H1 (cell line): ENCODE data around the gene TBC1D22B. TPM values are rescaled to one million over a fixed set of nuclear protein-coding genes. Genes with fewer than 3 reads are reported as not detected.

Experiments used
- CTCF ChIA-PET: fragments of 300-600 bp; sonication (Branson Sonifier 250); formaldehyde crosslinking; loops from one replicate; lab custom pipeline; 2021; ENCODE audit not compliant: partially characterized antibody; lab: Charles Lee
- POLR2A ChIA-PET: fragments of 300-600 bp; sonication (Branson Sonifier 250); formaldehyde crosslinking; loops from one replicate; lab custom pipeline; 2021; ENCODE audit warnings: inconsistent platforms; ENCODE audit not compliant: partially characterized antibody; lab: Charles Lee
- DNase-seq, 2 experiments: peaks; one replicate each; pipeline versions ENCODE4 v3.0.0 to v3.0.0-alpha.2; 2010 to 2022; ENCODE audit warnings: low spot score in 2 of 2, low read depth in 1 of 2, mixed read lengths in 1 of 2
- FAIRE-seq: peaks from 2 replicates; lab custom pipeline; 2011; peaks lifted over from hg19 to GRCh38; lab: Jason Lieb, UNC
- H2AFZ ChIP-seq: 2 replicates; pipeline ENCODE4 v1.8.1; 2012; ENCODE audit warnings: low read length, inconsistent platforms
- H2AK5ac ChIP-seq: 2 replicates; pipeline ENCODE4 v1.6.1; 2013; ENCODE audit warnings: low read depth, low read length
- H2BK120ac ChIP-seq: replicated peaks from 2 replicates; pipeline ENCODE3; 2013; ENCODE audit warnings: low read depth, low read length, inconsistent platforms
- H2BK12ac ChIP-seq: 2 replicates; pipeline ENCODE4 v1.6.1; 2013; ENCODE audit warnings: low read depth, low read length
- H2BK15ac ChIP-seq: 2 replicates; pipeline ENCODE4 v1.6.1; 2013; ENCODE audit warnings: low read length
- H2BK20ac ChIP-seq: 2 replicates; pipeline ENCODE4 v1.6.1; 2013; ENCODE audit warnings: low read length
- H2BK5ac ChIP-seq: 2 replicates; pipeline ENCODE4 v1.6.1; 2013; ENCODE audit warnings: low read depth, low read length
- H3K14ac ChIP-seq: 2 replicates; pipeline ENCODE4 v1.6.1; 2013; ENCODE audit warnings: inconsistent platforms; ENCODE audit not compliant: insufficient read length
- H3K18ac ChIP-seq: 2 replicates; pipeline ENCODE4 v1.6.1; 2013; ENCODE audit warnings: low read length; ENCODE audit errors: extremely low read depth
- H3K23ac ChIP-seq: 2 replicates; pipeline ENCODE4 v1.6.1; 2013; ENCODE audit warnings: inconsistent platforms; ENCODE audit not compliant: insufficient read length
- H3K23me2 ChIP-seq: 2 replicates; pipeline ENCODE4 v1.6.1; 2013; ENCODE audit warnings: low read depth, low read length
- H3K27ac ChIP-seq: 2 replicates; pipeline ENCODE4 v1.6.1; 2011; ENCODE audit warnings: low read depth, low read length, inconsistent platforms
- H3K27me3 ChIP-seq, 4 experiments: replicated peaks in 1 of 4; 1 replicate in 1 of 4; 2 replicates in 3 of 4; pipeline versions ENCODE4 v1.6.1 to v1.8.1; 2011 to 2013; ENCODE audit warnings: low read length in 3 of 4, mild to moderate bottlenecking in 3 of 4, inconsistent platforms in 2 of 4, mixed read lengths in 2 of 4, moderate library complexity in 1 of 4; ENCODE audit not compliant: control insufficient read depth in 3 of 4, insufficient read depth in 3 of 4; ENCODE audit errors: extremely low read depth in 1 of 4
- H3K36me3 ChIP-seq, 4 experiments: 2 replicates each; pipeline versions ENCODE4 v1.6.1 to v1.8.1; 2011 to 2013; ENCODE audit warnings: mild to moderate bottlenecking in 4 of 4, low read length in 3 of 4, moderate library complexity in 2 of 4, control low read depth in 1 of 4, inconsistent platforms in 1 of 4; ENCODE audit not compliant: insufficient read depth in 4 of 4, control insufficient read depth in 2 of 4
- H3K4ac ChIP-seq: replicated peaks from 2 replicates; pipeline ENCODE3; 2013; ENCODE audit warnings: low read length, low read depth, mixed read lengths, inconsistent platforms; ENCODE audit not compliant: insufficient read length
- H3K4me1 ChIP-seq, 4 experiments: replicated peaks in 1 of 4; 1 replicate in 1 of 4; 2 replicates in 3 of 4; pipeline versions ENCODE4 v1.6.1 to v1.8.1; 2011 to 2013; ENCODE audit warnings: low read length in 3 of 4, inconsistent platforms in 2 of 4, mixed read lengths in 1 of 4; ENCODE audit not compliant: insufficient read depth in 4 of 4, control insufficient read depth in 3 of 4
- H3K4me2 ChIP-seq, 2 experiments: 2 replicates each; pipeline versions ENCODE4 v1.6.1 to v1.8.1; 2011 to 2013; ENCODE audit warnings: low read depth in 2 of 2, low read length in 2 of 2, control low read depth in 1 of 2, inconsistent platforms in 1 of 2, mild to moderate bottlenecking in 1 of 2; ENCODE audit not compliant: insufficient read depth in 1 of 2
- H3K4me3 ChIP-seq, 4 experiments: fragments of 200-600, 300-600 bp in 1 of 4; sonication (generic), shearing (Covaris generic), sonication (Bioruptor Twin) in 1 of 4; 2 replicates each; pipeline versions ENCODE4 v1.5.1 to v1.8.1; 2011 to 2016; ENCODE audit warnings: low read length in 4 of 4, low read depth in 3 of 4, control low read depth in 2 of 4, inconsistent platforms in 2 of 4, mild to moderate bottlenecking in 2 of 4, mixed read lengths in 1 of 4, moderate library complexity in 1 of 4; ENCODE audit not compliant: insufficient read depth in 2 of 4; ENCODE audit errors: extremely low read depth in 1 of 4
- H3K56ac ChIP-seq: replicated peaks from 2 replicates; pipeline ENCODE3; 2013; ENCODE audit warnings: low read depth, mild to moderate bottlenecking, mixed read lengths, low read length, inconsistent platforms; ENCODE audit not compliant: insufficient read length
- H3K79me1 ChIP-seq: 2 replicates; pipeline ENCODE4 v1.6.1; 2013; ENCODE audit warnings: low read depth, low read length, control low read depth
- H3K79me2 ChIP-seq, 2 experiments: 2 replicates each; pipeline versions ENCODE4 v1.6.1 to v1.8.1; 2012 to 2013; ENCODE audit warnings: low read length in 2 of 2, mild to moderate bottlenecking in 2 of 2, inconsistent platforms in 1 of 2; ENCODE audit not compliant: insufficient read depth in 2 of 2, control insufficient read depth in 1 of 2
- H3K9ac ChIP-seq, 4 experiments: replicated peaks in 1 of 4; 1 replicate in 1 of 4; 2 replicates in 3 of 4; pipeline versions ENCODE4 v1.6.1 to v1.8.1; 2011 to 2013; ENCODE audit warnings: low read depth in 3 of 4, low read length in 3 of 4, control low read depth in 2 of 4, mild to moderate bottlenecking in 2 of 4, moderate library complexity in 2 of 4, inconsistent platforms in 1 of 4; ENCODE audit errors: extremely low read depth in 1 of 4
- H3K9me3 ChIP-seq, 2 experiments: 2 replicates each; pipeline versions ENCODE4 v1.6.1 to v1.8.1; 2012 to 2013; ENCODE audit warnings: mild to moderate bottlenecking in 2 of 2, moderate library complexity in 2 of 2, control low read depth in 1 of 2, inconsistent platforms in 1 of 2, low read depth in 1 of 2, low read length in 1 of 2, mixed read lengths in 1 of 2; ENCODE audit not compliant: insufficient read depth in 2 of 2
- H4K20me1 ChIP-seq, 2 experiments: replicated peaks in 1 of 2; 2 replicates each; pipeline versions ENCODE3 to v1.8.1; 2011 to 2013; ENCODE audit warnings: inconsistent platforms in 2 of 2, low read length in 2 of 2, mild to moderate bottlenecking in 1 of 2; ENCODE audit not compliant: insufficient read depth in 2 of 2, control insufficient read depth in 1 of 2
- H4K5ac ChIP-seq: 2 replicates; pipeline ENCODE4 v1.6.1; 2013; ENCODE audit warnings: low read length, low read depth, mixed read lengths, inconsistent platforms; ENCODE audit not compliant: insufficient read length
- H4K8ac ChIP-seq: 2 replicates; pipeline ENCODE4 v1.8.0; 2013; ENCODE audit warnings: mild to moderate bottlenecking, moderate library complexity, low read length, inconsistent platforms; ENCODE audit not compliant: insufficient read depth; ENCODE audit errors: extremely low read depth
- H4K91ac ChIP-seq: replicated peaks from 2 replicates; pipeline ENCODE3; 2013; ENCODE audit warnings: low read length, mixed read lengths, inconsistent platforms; ENCODE audit not compliant: insufficient read length
- EP300 ChIP-seq, 2 experiments: IDR thresholded peaks; 1 replicate in 1 of 2; 2 replicates in 1 of 2; pipeline ENCODE4 v1.6.1; 2011 to 2012; ENCODE audit warnings: low read depth in 2 of 2, low read length in 2 of 2, mild to moderate bottlenecking in 2 of 2, borderline replicate concordance in 1 of 2, inconsistent platforms in 1 of 2, moderate library complexity in 1 of 2
- EZH2 ChIP-seq: fragments of 200-600 bp; sonication (generic); IDR thresholded peaks from 2 replicates; pipeline ENCODE4 v1.7.1; 2012; ENCODE audit warnings: low read depth, mild to moderate bottlenecking, moderate library complexity, low read length, inconsistent platforms; ENCODE audit not compliant: severe bottlenecking
- JUND ChIP-seq: IDR thresholded peaks from 2 replicates; pipeline ENCODE4 v1.6.1; 2011; ENCODE audit warnings: mild to moderate bottlenecking, improper control_type of control experiment, low read length
- SP2 ChIP-seq: IDR thresholded peaks from 2 replicates; pipeline ENCODE4 v1.6.1; 2012; ENCODE audit warnings: mild to moderate bottlenecking, low read length, inconsistent platforms
- TAF1 ChIP-seq: IDR thresholded peaks from 2 replicates; pipeline ENCODE4 v1.6.1; 2011; ENCODE audit warnings: mild to moderate bottlenecking, low read depth, low read length
- WGBS, 2 experiments: shearing (Covaris generic) in 1 of 2; methylation state at CpG; one replicate each; pipeline versions ENCODE4 v1.1.6 to v1.1.7; 2013 to 2015; ENCODE audit warnings: low lambda C conversion rate in 2 of 2, mixed read lengths in 2 of 2, inconsistent platforms in 1 of 2, low coverage in 1 of 2, missing lambda C conversion rate in 1 of 2; ENCODE audit not compliant: insufficient replicate concordance in 2 of 2, insufficient coverage in 1 of 2, insufficient read length in 1 of 2; ENCODE audit errors: extremely low coverage in 1 of 2, missing lambda C conversion rate in 1 of 2; 5-methylcytosine and 5-hydroxymethylcytosine counted together
- polyA plus RNA-seq, 7 experiments: library from polyadenylated mRNA; depleted of rRNA in 3 of 7; stranded (reverse) in 5 of 7; unstranded in 2 of 7; fragments of >200 nt in 5 of 7; fragments of 200-250 nt in 2 of 7; gene quantifications; 1 replicate in 5 of 7; 2 replicates in 1 of 7; 4 replicates in 1 of 7; pipeline versions ENCODE4 v1.2.1 to v1.2.3, GENCODE V29; 2011 to 2013; ENCODE audit warnings: missing spikeins in 2 of 7, mixed read lengths in 2 of 7
- total RNA-seq: library from RNA; stranded (reverse); fragmentation: NEBNext Ultra II Directional; extraction: Animal tissue kit (Norgen Biotek cat#: 25700); gene quantifications from 2 replicates; pipeline ENCODE4 v1.2.1, GENCODE V29; 2021
- TF ChIP-seq, protein P1 (sequence below): IDR thresholded peaks from 2 replicates; pipeline ENCODE4 v1.6.1; 2011; ENCODE audit warnings: low read length, improper control_type of control experiment

TBC1D22B gene
- total and polyA plus RNA-seq, 2 of the 8 experiments (the other 6 are each of a cell fraction or from before 2014, with no cell fraction given) = 10.1 to 17.4 TPM

DNA sequence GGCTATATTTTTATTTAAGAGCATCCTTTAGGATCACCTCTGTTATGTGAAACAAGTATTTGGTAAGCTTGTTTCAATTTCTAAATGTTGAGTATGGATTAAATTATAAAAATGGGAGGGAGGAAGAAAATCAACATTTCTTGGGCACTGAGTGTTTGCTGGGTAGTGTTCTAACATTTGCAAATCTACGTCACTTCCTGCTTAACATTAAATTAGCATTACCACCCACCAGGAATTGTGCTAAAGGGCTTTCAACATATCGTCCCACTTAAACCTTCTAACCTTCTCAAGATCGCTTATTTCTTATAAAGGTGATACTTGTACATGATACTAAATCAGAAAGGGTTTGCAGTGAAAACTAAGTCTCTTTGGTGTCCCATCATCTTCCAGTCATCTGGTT, 8.3 kb downstream of the TBC1D22B start:
- FAIRE-seq = peak; percentile 73

More for the DNA sequence above, 8.3 kb downstream of the TBC1D22B start:
- Histone ChIP-seq H3K23ac (no peak overlapping the region), H3K18ac (no peak overlapping the region), H2BK120ac (no peak overlapping the region), H3K27me3 (no peaks in the 10 kb centered on the region), H2BK20ac (no peak overlapping the region), H3K36me3 (peaks cover 0 to 8% (median 0%) of the 10 kb centered on the region in 4 experiments; a peak in 2 of 8 replicates), H3K56ac (no peak overlapping the region), H4K8ac (no peak overlapping the region), H3K4me1 (peaks cover 0 to 4% (median 3%) of the 10 kb centered on the region in 4 experiments; a peak in 3 of 7 replicates), H2BK15ac (no peak overlapping the region), H2AFZ (no peak overlapping the region), H3K4me3 (peak overlapping the region in 1 of 4 experiments; percentile 23; a peak in 1 of 8 replicates), H3K79me1 (peaks cover 2% of the 10 kb centered on the region; the same call in 1 of the 2 replicates), H2AK5ac (no peak overlapping the region), H3K4me2 (peak overlapping the region in 1 of 2 experiments; percentile 37; a peak in 2 of 4 replicates), H4K5ac (no peak overlapping the region), H3K27ac (no peak overlapping the region), H3K9ac (no peak overlapping the region), H2BK12ac (no peak overlapping the region), H2BK5ac (no peak overlapping the region), H3K79me2 (peaks cover 0 to 59% of the 10 kb centered on the region in 2 experiments; a peak in 2 of 4 replicates), H3K4ac (no peak overlapping the region), H4K20me1 (peaks cover 0 to 1% of the 10 kb centered on the region in 2 experiments), H3K23me2 (no peaks in the 10 kb centered on the region), H3K14ac (no peak overlapping the region), H4K91ac (no peak overlapping the region), H3K9me3 (no peaks in the 10 kb centered on the region)
- ChIA-PET CTCF (interaction anchor here (1.0 to 1.7 kb wide), 2 partner anchors 60 to 236 kb away, joined by 3 to 5 read pairs; no protein-coding TSS in a partner anchor), POLR2A (interaction anchor here (0.6 to 1.9 kb wide), 3 partner anchors 8 to 44 kb away, joined by 3 to 5 read pairs (median 3); partner anchors contain the start of genes TBC1D22B and TMEM217)
- no peak for DNase-seq
- WGBS, 2 experiments = 46% methylated on average over 3 of the region's 3 CpGs; no CpG with 5 or more reads in 1 of the 2 experiments
- TF ChIP-seq EP300 (IDR thresholded peaks at IDR 0.05; ENCODE audit: borderline replicate concordance in 1 of 2, low read depth in 2 of 2, low read length in 2 of 2) (no peak), SP2 (no peak), EZH2 (no peak), JUND (no peak), TAF1 (no peak)
- TF ChIP-seq, protein P1, sequence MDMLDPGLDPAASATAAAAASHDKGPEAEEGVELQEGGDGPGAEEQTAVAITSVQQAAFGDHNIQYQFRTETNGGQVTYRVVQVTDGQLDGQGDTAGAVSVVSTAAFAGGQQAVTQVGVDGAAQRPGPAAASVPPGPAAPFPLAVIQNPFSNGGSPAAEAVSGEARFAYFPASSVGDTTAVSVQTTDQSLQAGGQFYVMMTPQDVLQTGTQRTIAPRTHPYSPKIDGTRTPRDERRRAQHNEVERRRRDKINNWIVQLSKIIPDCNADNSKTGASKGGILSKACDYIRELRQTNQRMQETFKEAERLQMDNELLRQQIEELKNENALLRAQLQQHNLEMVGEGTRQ = no peak
